ENCODE data around the gene TMEM127. TPM values are rescaled to one million over a fixed set of nuclear protein-coding genes. Genes with fewer than 3 reads are reported as not detected.

Gene TMEM127
- total RNA-seq, 1 donor from 2014 or later, result 40.0 TPM

GRCh38 chr2:96264656-96265348 is 995 bp downstream of the TMEM127 start:
- Histone ChIP-seq H3K4me1 (peaks cover 63% of the 10 kb centered on the region), H3K4me3 (peak overlapping the region; percentile 85 to 91), H3K27me3 (no peaks in the 10 kb centered on the region), H3K27ac (peak overlapping the region; percentile 77), H3K36me3 (peaks cover 0 to 22% of the 10 kb centered on the region in 2 donors), H3K9me3 (no peaks in the 10 kb centered on the region)
- no peak for DNase-seq (ENCODE audit: extremely low spot score in 2 of 2)
- intact Hi-C loops (cut with DNase I), result loop anchor here (5.0 kb wide), 1 partner anchor 58 kb away; the partner anchor contains the start of gene STARD7
- TF ChIP-seq POLR2A (IDR thresholded peaks at IDR 0.05), result no peak
- TF ChIP-seq, protein P1, sequence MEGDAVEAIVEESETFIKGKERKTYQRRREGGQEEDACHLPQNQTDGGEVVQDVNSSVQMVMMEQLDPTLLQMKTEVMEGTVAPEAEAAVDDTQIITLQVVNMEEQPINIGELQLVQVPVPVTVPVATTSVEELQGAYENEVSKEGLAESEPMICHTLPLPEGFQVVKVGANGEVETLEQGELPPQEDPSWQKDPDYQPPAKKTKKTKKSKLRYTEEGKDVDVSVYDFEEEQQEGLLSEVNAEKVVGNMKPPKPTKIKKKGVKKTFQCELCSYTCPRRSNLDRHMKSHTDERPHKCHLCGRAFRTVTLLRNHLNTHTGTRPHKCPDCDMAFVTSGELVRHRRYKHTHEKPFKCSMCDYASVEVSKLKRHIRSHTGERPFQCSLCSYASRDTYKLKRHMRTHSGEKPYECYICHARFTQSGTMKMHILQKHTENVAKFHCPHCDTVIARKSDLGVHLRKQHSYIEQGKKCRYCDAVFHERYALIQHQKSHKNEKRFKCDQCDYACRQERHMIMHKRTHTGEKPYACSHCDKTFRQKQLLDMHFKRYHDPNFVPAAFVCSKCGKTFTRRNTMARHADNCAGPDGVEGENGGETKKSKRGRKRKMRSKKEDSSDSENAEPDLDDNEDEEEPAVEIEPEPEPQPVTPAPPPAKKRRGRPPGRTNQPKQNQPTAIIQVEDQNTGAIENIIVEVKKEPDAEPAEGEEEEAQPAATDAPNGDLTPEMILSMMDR (IDR thresholded peaks at IDR 0.05), result no peak
- TF ChIP-seq POLR2AphosphoS5 (IDR thresholded peaks at IDR 0.05; ENCODE audit: insufficient read depth in 1 of 2, low read depth in 1 of 2), result no peak

- Histone ChIP-seq H3K4me1 (peaks cover 70% of the 10 kb centered on the region), H3K4me3 (peak overlapping the region; percentile 85 to 91), H3K9me3 (no peaks in the 10 kb centered on the region), H3K36me3 (peaks cover 0 to 16% of the 10 kb centered on the region in 2 donors), H3K27ac (peak overlapping the region; percentile 12), H3K27me3 (no peaks in the 10 kb centered on the region)
- TF ChIP-seq POLR2AphosphoS5 (IDR thresholded peaks at IDR 0.05; ENCODE audit: insufficient read depth in 1 of 2, low read depth in 1 of 2) (no peak), POLR2A (IDR thresholded peaks at IDR 0.05) (no peak)
- TF ChIP-seq, protein P1 (IDR thresholded peaks at IDR 0.05), result no peak
- no peak for DNase-seq (ENCODE audit: extremely low spot score in 2 of 2)
- intact Hi-C loops (cut with DNase I), result loop anchor here (5.0 kb wide), 1 partner anchor 57 kb away; the partner anchor contains the start of gene STARD7
These were observed 1.7 kb downstream of the TMEM127 start for GRCh38 chr2:96264086-96264485.

GRCh38 chr2:96262306-96262705 is 3.5 kb downstream of the TMEM127 start:
- Histone ChIP-seq H3K36me3 (peaks cover 0 to 6% of the 10 kb centered on the region in 2 donors), H3K27me3 (no peaks in the 10 kb centered on the region), H3K4me1 (peaks cover 84% of the 10 kb centered on the region), H3K9me3 (no peaks in the 10 kb centered on the region), H3K4me3 (no peak overlapping the region), H3K27ac (no peak overlapping the region)
- intact Hi-C loops (cut with DNase I), result loop anchor here (5.0 kb wide), 1 partner anchor 55 kb away; the partner anchor contains the start of gene STARD7
- DNase-seq (ENCODE audit: extremely low spot score in 2 of 2), result no peak
- TF ChIP-seq POLR2AphosphoS5 (IDR thresholded peaks at IDR 0.05; ENCODE audit: insufficient read depth in 1 of 2, low read depth in 1 of 2) (no peak), POLR2A (IDR thresholded peaks at IDR 0.05) (no peak)
- TF ChIP-seq, protein P1 (IDR thresholded peaks at IDR 0.05), result no peak

DNA sequence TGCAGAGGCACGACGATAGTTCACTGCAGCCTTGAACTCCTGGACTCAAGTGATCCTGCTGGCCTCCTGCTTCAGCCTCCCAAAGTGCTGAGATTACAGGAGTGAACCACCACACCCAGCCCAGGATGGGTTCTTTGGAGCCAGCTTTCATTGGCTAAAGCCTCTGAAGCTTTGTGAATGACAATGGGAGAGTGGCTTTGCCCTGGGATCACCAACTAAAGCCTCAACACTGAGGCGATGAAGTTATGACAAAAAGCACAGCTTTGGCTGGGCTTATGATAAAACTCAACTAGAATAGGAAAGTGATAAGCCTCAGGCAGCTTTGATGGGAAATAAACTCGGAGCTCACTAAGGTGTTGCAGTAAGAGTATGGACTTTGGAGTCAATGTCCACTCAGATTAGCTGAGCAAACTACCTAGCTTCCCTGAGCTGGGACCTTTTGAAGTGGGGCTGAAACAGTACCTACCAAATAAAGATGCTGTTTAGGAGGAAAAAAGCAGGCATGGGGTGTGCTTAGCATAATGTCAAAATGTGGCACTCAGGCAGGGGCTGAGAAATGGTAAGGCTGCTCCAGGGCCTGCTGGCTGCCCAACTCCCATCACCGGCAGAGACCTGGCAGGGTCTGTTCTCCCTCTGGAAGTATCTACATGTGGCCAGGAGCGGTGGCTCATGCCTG is 4.3 kb downstream of the TMEM127 start:
- Histone ChIP-seq H3K36me3 (peaks cover 0 to 6% of the 10 kb centered on the region in 2 donors), H3K4me1 (peaks cover 76% of the 10 kb centered on the region), H3K27ac (peak overlapping the region; percentile 83), H3K9me3 (no peaks in the 10 kb centered on the region), H3K4me3 (no peak overlapping the region), H3K27me3 (no peaks in the 10 kb centered on the region)
- intact Hi-C loops (cut with DNase I), result loop anchor here (5.0 kb wide), 1 partner anchor 54 kb away; the partner anchor contains the start of gene STARD7
- TF ChIP-seq POLR2A (IDR thresholded peaks at IDR 0.05) (no peak), POLR2AphosphoS5 (IDR thresholded peaks at IDR 0.05; ENCODE audit: insufficient read depth in 1 of 2, low read depth in 1 of 2) (no peak)
- TF ChIP-seq, protein P1 (IDR thresholded peaks at IDR 0.05), result no peak
- no peak for DNase-seq (ENCODE audit: extremely low spot score in 2 of 2)

Measured in vagina (tissue), 2 donors.